CD4-positive, alpha-beta T cell treated with Interleukin-6 at 100 ng/mL for 8 hours (primary cell): ENCODE data around the gene TPGS2.
"Not testable (repeated sequence)": the region's sequence is repeated elsewhere in the genome, so short reads cannot be mapped to it uniquely, and the experiment has no call there.

ENCODE experiments used
- DNase-seq: peaks from one replicate; pipeline ENCODE4 v3.0.0-alpha.2; 2020; ENCODE audit warnings: mixed read lengths, low spot score

TPGS2 gene

DNA sequence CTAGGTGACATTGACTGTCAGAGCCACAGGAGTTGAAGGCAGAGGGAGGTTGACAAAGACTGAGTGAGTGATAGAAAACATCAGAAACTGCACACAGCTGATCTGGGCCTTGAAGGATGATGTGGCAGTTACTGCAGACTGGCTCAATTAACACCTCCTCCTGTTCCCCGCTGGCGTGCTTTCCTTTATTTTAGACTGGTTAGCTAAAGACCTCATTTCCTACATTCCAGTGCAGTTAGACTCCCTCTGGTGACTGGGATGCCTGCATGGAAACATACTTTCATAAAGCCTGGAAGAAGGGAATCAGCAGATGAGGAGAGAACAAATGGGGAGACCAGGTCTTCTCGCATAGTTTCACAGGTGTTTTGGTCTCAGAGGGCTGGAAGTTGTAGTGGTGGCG lies 7.1 kb downstream of the TPGS2 start:
- no peak for DNase-seq

GRCh38 chr18:36819621-36820020 lies 9.2 kb downstream of the TPGS2 start:
- no peak for DNase-seq

DNA sequence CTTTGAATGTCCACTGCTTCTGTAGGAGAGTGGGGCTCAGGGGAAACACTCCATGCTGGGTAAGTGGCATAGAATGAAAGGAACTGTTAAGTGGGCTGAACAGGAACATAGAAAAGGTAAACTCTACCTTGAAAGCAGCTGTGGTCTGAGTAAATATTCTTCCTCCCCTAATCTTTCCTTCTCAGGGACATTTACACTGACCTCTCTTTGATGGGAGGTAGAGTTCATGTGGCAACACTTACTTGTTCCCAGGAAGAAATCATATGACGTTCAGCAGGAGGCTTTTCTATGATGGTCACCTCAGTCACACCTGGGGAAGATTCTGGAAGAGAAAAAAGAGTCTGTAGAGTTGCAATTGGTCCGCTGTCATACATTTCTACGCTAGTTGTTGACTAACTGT lies 10.2 kb downstream of the TPGS2 start:
- no peak for DNase-seq

- no peak for DNase-seq
Observed at GRCh38 chr18:36817039-36817438, 11.8 kb downstream of the TPGS2 start.

GRCh38 chr18:36816096-36816495 lies 12.7 kb downstream of the TPGS2 start:
- DNase-seq: not testable (repeated sequence)

DNA sequence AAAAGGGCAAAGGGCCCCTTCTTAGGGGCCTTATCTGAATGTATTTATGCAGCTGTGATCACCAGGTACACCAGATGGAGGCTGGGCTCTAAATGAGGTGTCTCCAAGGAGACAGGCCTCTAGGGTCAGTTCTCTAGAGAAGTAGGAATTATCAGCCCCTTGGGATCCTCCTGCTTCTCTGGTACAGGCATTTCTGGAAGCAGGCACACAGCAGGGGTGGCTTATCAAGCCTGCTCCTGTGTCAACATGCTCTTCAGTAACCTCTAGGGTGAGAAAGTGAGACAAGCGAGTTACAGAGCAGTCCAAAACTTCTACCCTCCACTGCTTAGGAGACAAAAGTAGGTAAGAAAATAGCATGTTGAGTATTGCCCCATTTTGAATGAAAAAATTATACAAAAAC lies 13.8 kb downstream of the TPGS2 start:
- no peak for DNase-seq

DNA sequence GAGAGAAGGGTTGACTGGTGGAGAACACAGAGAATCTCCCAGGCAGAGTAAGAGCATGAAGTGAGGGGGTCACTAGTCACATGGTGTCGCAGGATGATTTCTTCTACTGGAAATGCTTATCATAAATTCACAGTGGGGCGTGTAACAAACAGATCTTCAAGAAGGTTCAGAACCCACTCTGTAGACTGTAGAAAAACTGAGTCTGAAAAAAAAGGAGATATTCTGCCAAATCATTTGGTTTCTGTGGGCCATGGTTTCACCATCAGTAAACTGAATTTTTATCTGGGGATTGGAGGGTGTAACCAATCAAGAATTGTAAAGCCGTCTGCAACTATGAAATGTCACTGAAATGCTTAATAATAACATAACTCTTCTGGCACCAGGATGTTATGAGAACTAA lies 15.0 kb downstream of the TPGS2 start:
- DNase-seq: no peak

- no peak for DNase-seq
Observed at GRCh38 chr18:36813101-36813775, 15.6 kb downstream of the TPGS2 start.

- DNase-seq: no peak
Observed at GRCh38 chr18:36812678-36813077, 16.1 kb downstream of the TPGS2 start.

DNA sequence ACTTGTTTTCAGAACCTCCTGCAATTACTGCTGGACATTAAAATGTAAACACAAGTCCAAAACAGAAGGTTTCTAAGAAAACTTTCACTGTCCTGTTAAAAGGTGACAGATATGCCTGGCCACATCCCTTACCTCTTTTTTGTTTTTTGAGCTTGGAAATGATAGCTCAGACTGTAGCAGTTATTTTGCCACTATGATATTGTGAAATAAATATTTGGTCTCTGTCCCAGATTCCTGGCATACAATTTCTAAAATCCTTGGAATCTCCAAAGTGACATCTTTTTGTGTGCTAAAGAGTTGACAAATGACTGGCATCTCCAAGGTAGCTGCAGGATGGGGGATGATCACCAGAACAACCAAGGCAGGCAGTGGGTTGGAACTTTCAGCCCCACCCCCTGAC lies 16.8 kb downstream of the TPGS2 start:
- DNase-seq: no peak

DNA sequence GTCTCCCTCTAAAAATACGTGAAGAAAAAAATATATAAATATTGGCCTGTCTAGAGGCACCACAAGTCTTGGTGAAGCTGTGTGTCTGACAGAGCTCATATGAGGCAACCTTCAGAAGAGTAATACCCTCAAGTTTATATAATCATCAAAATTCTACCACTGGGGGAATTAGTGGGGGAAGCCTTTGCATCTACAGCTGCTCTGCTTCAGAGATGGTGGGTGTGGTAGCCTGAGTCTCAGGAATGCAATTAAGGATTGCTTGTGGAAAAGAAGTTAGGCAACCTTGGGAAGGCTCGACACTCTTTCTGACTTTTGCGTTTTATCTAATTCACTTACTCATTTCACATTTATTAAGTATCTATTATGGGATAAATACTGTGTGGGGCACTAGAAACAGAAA lies 17.4 kb downstream of the TPGS2 start:
- DNase-seq: no peak

DNA sequence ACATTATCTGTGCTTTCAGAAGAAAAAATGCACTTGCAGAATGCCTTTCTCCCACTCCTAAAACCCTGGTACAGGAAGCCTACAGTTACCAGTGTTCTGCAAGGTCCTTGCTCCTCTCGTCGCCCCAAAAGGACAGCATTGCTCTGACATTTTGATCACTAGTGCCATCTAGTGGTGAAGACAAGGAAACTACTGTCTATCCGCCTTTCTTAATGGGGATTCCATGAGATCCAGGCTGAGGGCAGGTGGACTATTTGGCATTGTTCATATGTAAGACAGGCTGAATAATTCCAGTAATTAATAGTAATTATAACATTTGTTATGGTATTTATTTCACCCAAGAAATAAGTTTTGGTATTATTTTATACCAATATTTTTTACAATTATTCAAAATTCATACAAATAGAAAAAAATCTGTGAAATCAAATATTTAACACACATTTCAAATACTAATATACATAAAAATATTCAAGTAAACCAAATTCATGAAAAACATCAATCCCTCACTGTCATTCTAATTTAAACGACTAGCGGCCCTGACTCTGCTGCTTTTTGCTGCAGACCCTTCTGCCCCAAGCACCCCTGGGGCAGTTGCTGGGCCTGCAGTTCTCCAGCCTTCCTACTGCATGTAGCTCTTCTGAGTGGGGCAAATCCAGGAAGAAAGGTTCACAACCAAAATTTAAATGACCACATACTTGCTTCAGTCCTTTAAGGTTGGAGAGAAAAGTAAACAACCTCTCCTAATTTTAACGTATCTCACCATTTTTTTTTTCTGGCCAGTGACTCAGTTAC lies 19.0 kb downstream of the TPGS2 start:
- peak; percentile 63 for DNase-seq

DNA sequence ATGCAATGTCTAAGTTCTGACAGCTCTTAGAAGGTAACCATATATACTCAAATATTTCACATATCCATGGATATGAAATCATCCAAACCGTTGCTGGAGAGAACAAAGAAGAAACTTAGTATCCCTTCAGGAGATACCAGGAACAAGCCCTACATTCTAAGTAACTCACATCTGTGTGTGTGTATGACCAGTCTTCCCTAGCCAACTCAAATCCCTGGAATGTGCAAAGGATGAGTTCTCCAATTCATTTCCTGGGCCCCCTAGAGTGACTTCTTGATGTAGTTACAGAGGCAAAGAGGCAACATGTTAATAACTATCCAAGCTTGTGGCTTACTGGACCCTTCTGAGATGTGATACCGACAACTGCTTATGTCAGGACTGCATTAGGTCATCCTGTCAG lies 20.1 kb downstream of the TPGS2 start:
- DNase-seq: no peak

GRCh38 chr18:36805105-36805504 lies 23.7 kb downstream of the TPGS2 start:
- DNase-seq: no peak

DNA sequence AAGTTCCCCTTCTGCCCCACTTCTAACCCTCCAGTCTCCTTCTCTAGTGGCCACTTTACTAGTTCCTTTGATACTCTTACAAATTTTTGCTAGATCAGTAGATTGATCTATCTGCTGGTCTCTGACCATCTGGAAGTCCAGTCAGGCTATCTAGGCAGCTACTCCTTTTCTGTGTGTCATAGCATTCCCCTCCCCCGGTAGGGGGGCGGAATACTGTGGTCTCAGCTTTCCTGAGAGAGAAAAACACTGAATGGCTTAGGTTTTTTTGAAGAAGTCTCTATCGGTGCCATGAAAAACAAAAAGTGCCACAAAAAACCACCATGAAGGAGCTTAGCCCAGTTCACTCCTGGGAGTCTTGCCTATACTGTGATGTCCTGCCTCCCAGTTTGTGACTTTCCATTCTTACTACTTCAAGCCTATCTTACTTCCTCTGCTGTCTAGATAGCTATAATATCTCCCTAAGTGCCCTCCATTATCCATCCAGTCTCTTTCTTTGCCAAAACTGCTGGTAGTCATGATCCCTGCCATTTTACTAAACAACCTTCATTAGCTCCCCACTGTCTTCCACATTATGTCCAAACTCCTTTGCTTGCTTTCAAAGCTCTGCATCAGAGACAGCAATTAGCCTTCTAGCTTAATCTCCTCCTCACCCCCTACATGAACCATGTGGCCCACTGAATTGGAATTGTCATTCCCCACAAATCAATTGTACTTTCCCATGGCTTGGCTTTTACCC lies 29.9 kb downstream of the TPGS2 start:
- DNase-seq: no peak

GRCh38 chr18:36792634-36793283 lies 36.0 kb downstream of the TPGS2 start:
- no peak for DNase-seq

DNA sequence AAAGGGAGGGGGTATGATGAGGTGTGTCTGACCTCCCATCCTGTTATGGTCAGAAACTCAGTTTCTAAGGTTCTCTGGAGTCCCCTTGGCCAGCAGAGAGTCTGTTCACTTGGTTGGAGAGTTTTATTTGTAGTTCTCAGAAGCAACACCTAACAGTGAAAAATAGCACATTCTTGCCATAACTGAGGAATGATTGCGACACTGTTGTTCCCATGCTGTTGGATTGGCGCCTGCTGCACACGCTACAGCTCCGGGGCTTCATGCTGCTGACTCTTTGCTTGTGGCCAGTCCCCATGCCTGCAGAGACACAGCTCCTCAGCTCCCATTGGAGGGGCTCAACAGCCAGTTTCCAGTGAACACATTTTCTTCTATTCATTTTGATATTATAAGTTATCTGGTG lies 42.1 kb downstream of the TPGS2 start:
- DNase-seq: no peak

- no peak for DNase-seq
Observed at GRCh38 chr18:36783792-36784191, 45.0 kb downstream of the TPGS2 start.

DNA sequence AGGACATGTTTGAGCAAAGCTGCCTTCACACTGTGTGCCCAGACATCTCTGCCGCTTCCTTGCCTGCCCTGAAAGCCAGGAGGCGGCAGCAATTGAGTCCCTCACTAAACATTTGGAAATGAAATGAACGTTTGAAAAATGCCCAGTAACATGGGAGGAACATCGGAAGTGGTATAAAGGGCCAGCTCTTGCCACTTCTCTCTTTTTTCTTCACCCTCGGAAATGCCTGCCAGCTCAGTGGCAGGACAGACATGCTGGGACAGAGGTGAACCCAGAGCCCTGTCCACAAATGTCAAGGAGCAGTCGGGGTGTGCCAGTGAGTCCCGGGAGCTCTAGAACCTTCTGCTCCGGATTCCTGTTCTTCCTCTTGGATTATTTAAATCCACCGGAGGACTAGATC lies 46.1 kb downstream of the TPGS2 start:
- no peak for DNase-seq

DNA sequence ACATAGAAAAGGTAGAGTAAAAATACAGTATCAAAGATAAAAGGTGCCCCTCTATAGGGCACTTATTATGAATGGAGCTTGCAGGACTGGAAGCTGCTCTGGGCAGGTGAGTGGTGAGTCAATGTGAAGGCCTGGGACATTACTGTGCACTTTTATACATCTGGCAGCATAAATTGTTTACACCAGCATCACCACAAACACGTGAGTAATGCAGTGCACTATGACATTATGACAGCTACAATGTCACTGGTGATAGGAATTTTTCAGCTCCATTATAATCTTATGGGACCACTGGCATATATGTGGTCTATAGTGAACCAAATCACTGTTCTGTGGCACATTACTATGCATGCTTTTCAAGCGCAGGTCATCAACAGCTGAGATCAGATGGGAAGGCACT lies 48.1 kb downstream of the TPGS2 start:
- no peak for DNase-seq

DNA sequence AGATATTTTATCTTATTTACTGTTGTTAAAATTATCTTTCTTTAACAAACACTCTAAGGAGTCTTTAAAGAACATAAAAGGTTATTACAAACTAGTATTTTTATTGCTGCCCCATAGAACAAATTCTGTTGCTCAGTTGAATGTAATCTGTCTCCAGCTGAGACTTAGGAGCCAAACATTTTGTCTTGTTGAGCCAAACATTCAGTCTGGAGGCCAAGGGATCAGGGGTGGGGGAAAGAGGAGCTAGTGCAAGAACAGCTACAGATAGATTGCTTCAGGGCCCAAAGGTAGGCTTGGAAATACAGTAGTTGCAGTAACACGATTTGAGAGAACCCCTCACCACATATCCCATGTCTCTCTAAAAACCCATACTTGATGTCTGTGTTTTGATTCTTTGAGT lies 51.2 kb downstream of the TPGS2 start:
- DNase-seq: no peak

GRCh38 chr18:36776650-36777049 lies 52.2 kb downstream of the TPGS2 start:
- DNase-seq: no peak

- no peak for DNase-seq
Observed at GRCh38 chr18:36775396-36775795, 53.4 kb downstream of the TPGS2 start.
